ENCODE measurements around the gene SLC45A3.

DNA sequence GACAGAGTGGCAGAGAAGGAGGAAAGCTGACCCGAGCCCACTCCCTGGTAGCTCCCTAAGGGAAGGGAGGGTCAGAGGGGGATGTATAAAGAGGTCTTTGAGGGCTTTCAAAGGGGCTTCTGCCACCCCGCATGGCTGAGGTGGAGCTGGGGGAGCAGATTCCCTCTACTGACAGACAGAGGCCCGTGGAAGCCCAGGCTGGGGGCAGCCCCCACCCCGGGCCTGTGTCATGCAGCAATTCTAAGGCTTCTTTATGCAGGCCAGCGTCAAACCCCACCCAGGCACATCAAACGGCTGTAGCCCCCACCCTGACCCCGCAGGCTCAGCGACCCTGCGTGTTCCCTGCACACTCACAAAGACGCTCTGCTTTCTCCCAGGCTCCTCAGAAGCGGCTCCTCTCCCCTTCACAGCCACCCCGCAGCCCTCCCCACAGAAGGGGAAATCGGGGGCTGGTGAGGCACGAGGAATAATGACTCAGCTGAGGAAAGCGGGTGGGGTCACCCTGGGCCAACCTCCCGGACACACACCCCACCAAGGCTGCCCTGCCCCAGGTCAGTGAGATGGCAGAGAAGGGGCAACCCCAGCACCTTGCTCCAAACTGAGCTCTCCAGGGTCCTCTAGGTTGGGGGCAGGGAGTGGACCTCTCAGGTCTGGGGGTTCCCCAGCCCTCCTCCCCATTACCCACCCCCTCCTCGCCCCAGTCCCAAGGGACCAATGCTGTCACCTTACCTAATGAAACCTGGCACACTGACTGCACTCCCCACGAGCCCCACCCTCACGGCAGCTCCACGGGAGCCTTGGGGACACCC lies 10.8 kb downstream of the SLC45A3 start:
- TF ChIP-seq CTCF (IDR thresholded peaks at IDR 0.05; ENCODE audit: insufficient read depth, low read length), result no peak
- no peak for TF ChIP-seq POLR2AphosphoS5 (IDR thresholded peaks at IDR 0.05; ENCODE audit: low read depth)
- no peak for TF ChIP-seq GABPA (IDR thresholded peaks at IDR 0.05; ENCODE audit: low read depth)
